H1 (cell line): ENCODE data around the gene FXYD3. TPM values are rescaled to one million over a fixed set of nuclear protein-coding genes. Genes with fewer than 3 reads are reported as not detected.

Experiments used
- CHD1 ChIP-seq: IDR thresholded peaks from 2 replicates; pipeline ENCODE4 v1.6.1; 2012; ENCODE audit warnings: low read depth, low read length, improper control_type of control experiment
- CREB1 ChIP-seq: IDR thresholded peaks from 2 replicates; pipeline ENCODE4 v1.6.1; 2012; ENCODE audit warnings: inconsistent platforms
- POLR2AphosphoS5 ChIP-seq: IDR thresholded peaks from 2 replicates; pipeline ENCODE4 v1.6.1; 2011; ENCODE audit warnings: low read depth, low read length
- RFX5 ChIP-seq: IDR thresholded peaks from 2 replicates; pipeline ENCODE4 v1.6.1; 2011; ENCODE audit warnings: low read depth, low read length, improper control_type of control experiment, borderline replicate concordance
- SAP30 ChIP-seq: fragments of 300-600 bp; sonication (generic); IDR thresholded peaks from 2 replicates; pipeline ENCODE4 v1.7.1; 2012; ENCODE audit warnings: low read length, moderate library complexity, mild to moderate bottlenecking, inconsistent platforms; ENCODE audit not compliant: insufficient read depth, insufficient replicate concordance
- SIRT6 ChIP-seq: IDR thresholded peaks from one replicate; pipeline ENCODE4 v1.7.1; 2012; ENCODE audit warnings: low read length, inconsistent platforms
- SP4 ChIP-seq: IDR thresholded peaks from 2 replicates; pipeline ENCODE4 v1.6.1; 2012; ENCODE audit warnings: low read length, inconsistent platforms
- polyA plus RNA-seq, 7 experiments: library from polyadenylated mRNA; depleted of rRNA in 3 of 7; stranded (reverse) in 5 of 7; unstranded in 2 of 7; fragments of >200 nt in 5 of 7; fragments of 200-250 nt in 2 of 7; gene quantifications; 1 replicate in 5 of 7; 2 replicates in 1 of 7; 4 replicates in 1 of 7; pipeline versions ENCODE4 v1.2.1 to v1.2.3, GENCODE V29; 2011 to 2013; ENCODE audit warnings: missing spikeins in 2 of 7, mixed read lengths in 2 of 7
- total RNA-seq: library from RNA; stranded (reverse); fragmentation: NEBNext Ultra II Directional; extraction: Animal tissue kit (Norgen Biotek cat#: 25700); gene quantifications from 2 replicates; pipeline ENCODE4 v1.2.1, GENCODE V29; 2021
- TF ChIP-seq, protein P1 (sequence below), 3 experiments: IDR thresholded peaks; 1 replicate in 2 of 3; 2 replicates in 1 of 3; pipeline versions ENCODE4 v1.5.1 to v1.6.1; 2011; ENCODE audit warnings: low read length in 3 of 3, mild to moderate bottlenecking in 3 of 3, inconsistent platforms in 2 of 3, low read depth in 1 of 3, moderate library complexity in 1 of 3; ENCODE audit not compliant: insufficient read depth in 1 of 3; ENCODE audit errors: control extremely low read depth in 1 of 3

Gene FXYD3
- total and polyA plus RNA-seq, 2 of the 8 experiments (the other 6 are each of a cell fraction or from before 2014, with no cell fraction given): 0.33 TPM; not detected in 1

DNA sequence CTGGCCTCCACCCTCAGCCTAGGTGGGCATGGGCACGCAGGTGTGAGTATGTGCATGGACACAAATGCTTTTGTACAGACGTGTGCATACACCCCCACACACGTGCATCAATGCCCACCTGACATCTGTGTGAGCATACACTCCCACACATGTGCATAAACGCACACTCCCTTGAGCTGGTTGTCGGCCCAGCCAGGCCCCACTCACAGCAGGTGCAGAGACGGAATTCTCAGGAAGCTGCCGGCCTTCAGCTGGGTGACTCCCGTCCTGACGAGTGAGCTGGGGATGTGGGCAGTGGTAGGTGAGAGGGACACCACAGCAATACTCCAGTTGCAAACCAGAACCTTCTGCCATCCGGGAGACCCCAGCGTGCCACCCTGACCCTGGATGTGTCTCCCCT, 18.2 kb downstream of the FXYD3 start (continued):
- TF ChIP-seq SAP30 (no peak), CHD1 (no peak), SP4 (no peak), CREB1 (no peak), SIRT6 (no peak), POLR2AphosphoS5 (no peak), RFX5 (no peak)
- TF ChIP-seq, protein P1, sequence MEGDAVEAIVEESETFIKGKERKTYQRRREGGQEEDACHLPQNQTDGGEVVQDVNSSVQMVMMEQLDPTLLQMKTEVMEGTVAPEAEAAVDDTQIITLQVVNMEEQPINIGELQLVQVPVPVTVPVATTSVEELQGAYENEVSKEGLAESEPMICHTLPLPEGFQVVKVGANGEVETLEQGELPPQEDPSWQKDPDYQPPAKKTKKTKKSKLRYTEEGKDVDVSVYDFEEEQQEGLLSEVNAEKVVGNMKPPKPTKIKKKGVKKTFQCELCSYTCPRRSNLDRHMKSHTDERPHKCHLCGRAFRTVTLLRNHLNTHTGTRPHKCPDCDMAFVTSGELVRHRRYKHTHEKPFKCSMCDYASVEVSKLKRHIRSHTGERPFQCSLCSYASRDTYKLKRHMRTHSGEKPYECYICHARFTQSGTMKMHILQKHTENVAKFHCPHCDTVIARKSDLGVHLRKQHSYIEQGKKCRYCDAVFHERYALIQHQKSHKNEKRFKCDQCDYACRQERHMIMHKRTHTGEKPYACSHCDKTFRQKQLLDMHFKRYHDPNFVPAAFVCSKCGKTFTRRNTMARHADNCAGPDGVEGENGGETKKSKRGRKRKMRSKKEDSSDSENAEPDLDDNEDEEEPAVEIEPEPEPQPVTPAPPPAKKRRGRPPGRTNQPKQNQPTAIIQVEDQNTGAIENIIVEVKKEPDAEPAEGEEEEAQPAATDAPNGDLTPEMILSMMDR (IDR thresholded peaks at IDR 0.05; ENCODE audit: control extremely low read depth in 1 of 3, insufficient read depth in 1 of 3, low read depth in 1 of 3, low read length in 3 of 3): no peak
- TF ChIP-seq, all 59 proteins: peak for 0
